ENCODE data around the gene MMS22L. TPM values are rescaled to one million over a fixed set of nuclear protein-coding genes. Genes with fewer than 3 reads are reported as not detected.

The MMS22L gene
- total RNA-seq, 3 donors from 2014 or later (not counting 1 experiment from before 2014, with no cell fraction given) = 9.1 to 14.3 (median 11.7) TPM

DNA sequence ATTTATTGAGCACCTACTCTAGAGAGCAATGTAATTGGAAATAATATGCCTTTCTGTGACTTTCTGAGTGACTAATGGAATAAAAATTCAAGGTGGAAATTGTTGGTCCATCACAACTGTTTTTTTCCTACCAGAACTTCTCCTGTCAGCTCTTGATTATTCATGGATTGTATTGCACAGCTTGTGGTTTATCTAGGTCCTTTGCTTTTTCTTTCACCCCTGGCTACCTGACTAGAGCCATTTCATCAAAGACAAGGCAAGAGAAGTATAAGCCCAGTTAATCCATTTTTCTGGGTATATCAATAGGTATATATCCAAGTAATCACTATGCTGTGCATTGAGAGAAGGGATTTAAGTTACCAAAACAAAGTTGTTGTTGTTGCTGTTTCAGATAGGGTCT lies 168.4 kb downstream of the MMS22L start:
- intact Hi-C loops (cut with micrococcal nuclease) = no loop called here
- H3K36me3 ChIP-seq (ENCODE audit: control insufficient read depth, insufficient read depth, low read length) = no peaks in the 10 kb centered on the region
- DNase-seq (no peak), ATAC-seq (no peak)
- Mint-ChIP-seq H3K9me3 (peaks cover 0 to 1% of the 10 kb centered on the region in 2 donors), H3K36me3 (no peaks in the 10 kb centered on the region), H3K27ac (no peak overlapping the region), H3K4me1 (peaks cover 0 to 4% of the 10 kb centered on the region in 2 donors), H3K4me3 (no peak overlapping the region), H3K27me3 (ENCODE audit: low read depth in 2 of 2) (peaks cover under 1 to 6% of the 10 kb centered on the region in 2 donors)
- no peaks in the 10 kb centered on the region for H3K9me3 ChIP-seq (ENCODE audit: control insufficient read depth, insufficient read depth, low read length)
- no peaks in the 10 kb centered on the region for H3K27me3 ChIP-seq (ENCODE audit: control insufficient read depth, insufficient read depth, low read length)
- H3K27ac ChIP-seq (ENCODE audit: low read length) = no peak overlapping the region
- no peaks in the 10 kb centered on the region for H3K4me1 ChIP-seq (ENCODE audit: control insufficient read depth, insufficient read depth, low read length)
- no peak for TF ChIP-seq CTCF (IDR thresholded peaks at IDR 0.05)
- H3K4me3 ChIP-seq (ENCODE audit: low read length) = no peak overlapping the region

GRCh38 chr6:97113170-97113569 lies 169.8 kb downstream of the MMS22L start:
- H3K27me3 ChIP-seq (ENCODE audit: control insufficient read depth, insufficient read depth, low read length) = no peaks in the 10 kb centered on the region
- no peaks in the 10 kb centered on the region for H3K36me3 ChIP-seq (ENCODE audit: control insufficient read depth, insufficient read depth, low read length)
- no peak overlapping the region for H3K4me3 ChIP-seq (ENCODE audit: low read length)
- intact Hi-C loops (cut with micrococcal nuclease) = no loop called here
- H3K4me1 ChIP-seq (ENCODE audit: control insufficient read depth, insufficient read depth, low read length) = no peaks in the 10 kb centered on the region
- H3K4me3 Mint-ChIP-seq = no peak overlapping the region
- no peak overlapping the region for H3K27ac Mint-ChIP-seq
- H3K4me1 Mint-ChIP-seq = peaks cover 0 to 4% of the 10 kb centered on the region in 2 donors
- no peak for TF ChIP-seq CTCF (IDR thresholded peaks at IDR 0.05)
- WGBS (ENCODE audit: insufficient coverage) = no CpG with 5 or more reads among the region's 1 CpG
- H3K9me3 Mint-ChIP-seq = no peaks in the 10 kb centered on the region
- no peak overlapping the region for H3K27ac ChIP-seq (ENCODE audit: low read length)
- ATAC-seq (no peak), DNase-seq (no peak)
- H3K9me3 ChIP-seq (ENCODE audit: control insufficient read depth, insufficient read depth, low read length) = no peaks in the 10 kb centered on the region
- H3K27me3 Mint-ChIP-seq (ENCODE audit: low read depth in 2 of 2) = peaks cover 5 to 8% of the 10 kb centered on the region in 2 donors
- H3K36me3 Mint-ChIP-seq = no peaks in the 10 kb centered on the region

- intact Hi-C loops (cut with micrococcal nuclease) = no loop called here
- Histone ChIP-seq H3K4me3 (ENCODE audit: low read length) (no peak overlapping the region), H3K27ac (ENCODE audit: low read length) (no peak overlapping the region), H3K36me3 (ENCODE audit: control insufficient read depth, insufficient read depth, low read length) (no peaks in the 10 kb centered on the region), H3K4me1 (ENCODE audit: control insufficient read depth, insufficient read depth, low read length) (no peaks in the 10 kb centered on the region), H3K27me3 (ENCODE audit: control insufficient read depth, insufficient read depth, low read length) (no peaks in the 10 kb centered on the region), H3K9me3 (ENCODE audit: control insufficient read depth, insufficient read depth, low read length) (no peaks in the 10 kb centered on the region)
- no peaks in the 10 kb centered on the region for H3K9me3 Mint-ChIP-seq
- peaks cover 5 to 8% of the 10 kb centered on the region in 2 donors for H3K27me3 Mint-ChIP-seq (ENCODE audit: low read depth in 2 of 2)
- no peak for ATAC-seq
- no peak overlapping the region for H3K27ac Mint-ChIP-seq
- H3K36me3 Mint-ChIP-seq = no peaks in the 10 kb centered on the region
- H3K4me1 Mint-ChIP-seq = peaks cover 0 to 4% of the 10 kb centered on the region in 2 donors
- no peak for TF ChIP-seq CTCF (IDR thresholded peaks at IDR 0.05)
- no peak for DNase-seq
- 93% methylated on average over 8 of the region's 8 CpGs for WGBS (ENCODE audit: insufficient coverage)
- no peak overlapping the region for H3K4me3 Mint-ChIP-seq
These were observed 171.8 kb downstream of the MMS22L start for GRCh38 chr6:97111243-97111642.

- ATAC-seq = no peak
- H3K27me3 ChIP-seq (ENCODE audit: control insufficient read depth, insufficient read depth, low read length) = no peaks in the 10 kb centered on the region
- H3K9me3 ChIP-seq (ENCODE audit: control insufficient read depth, insufficient read depth, low read length) = no peaks in the 10 kb centered on the region
- intact Hi-C loops (cut with micrococcal nuclease) = no loop called here
- no peaks in the 10 kb centered on the region for H3K36me3 ChIP-seq (ENCODE audit: control insufficient read depth, insufficient read depth, low read length)
- H3K27ac Mint-ChIP-seq = no peak overlapping the region
- H3K4me1 Mint-ChIP-seq = peaks cover 0 to 4% of the 10 kb centered on the region in 2 donors
- DNase-seq = no peak
- peaks cover 5 to 8% of the 10 kb centered on the region in 2 donors for H3K27me3 Mint-ChIP-seq (ENCODE audit: low read depth in 2 of 2)
- no peak overlapping the region for H3K4me3 Mint-ChIP-seq
- H3K4me3 ChIP-seq (ENCODE audit: low read length) = no peak overlapping the region
- H3K4me1 ChIP-seq (ENCODE audit: control insufficient read depth, insufficient read depth, low read length) = no peaks in the 10 kb centered on the region
- no peak overlapping the region for H3K27ac ChIP-seq (ENCODE audit: low read length)
- H3K9me3 Mint-ChIP-seq = no peaks in the 10 kb centered on the region
- H3K36me3 Mint-ChIP-seq = no peaks in the 10 kb centered on the region
- 8% methylated on average over 6 of the region's 6 CpGs for WGBS (ENCODE audit: insufficient coverage)
- no peak for TF ChIP-seq CTCF (IDR thresholded peaks at IDR 0.05)
These were observed 172.4 kb downstream of the MMS22L start for GRCh38 chr6:97110626-97111025.

All from natural killer cell (primary cell).